Measurements from ENCODE around the gene UBC. TPM values are rescaled to one million over a fixed set of nuclear protein-coding genes. Genes with fewer than 3 reads are reported as not detected.
"Not testable (repeated sequence)": the region's sequence is repeated elsewhere in the genome, so short reads cannot be mapped to it uniquely, and the experiment has no call there.

Gene UBC
- total RNA-seq, 1 donor from 2014 or later, result 859 TPM

- intact Hi-C loops (cut with micrococcal nuclease), result no loop called here
Measured at GRCh38 chr12:124938108-124938507, 23.7 kb upstream of the UBC start.

GRCh38 chr12:124931528-124931927, 17.1 kb upstream of the UBC start:
- intact Hi-C loops (cut with micrococcal nuclease), result not testable (repeated sequence)

- intact Hi-C loops (cut with micrococcal nuclease), result no loop called here
Measured at GRCh38 chr12:124930586-124930985, 16.1 kb upstream of the UBC start.

- intact Hi-C loops (cut with micrococcal nuclease), result loop anchor here (10.0 kb wide), 2 partner anchors 135 to 155 kb away; partner anchors contain the start of gene AACS
Measured at GRCh38 chr12:124929649-124930419, 15.4 kb upstream of the UBC start.

GRCh38 chr12:124928912-124929530, 14.6 kb upstream of the UBC start:
- intact Hi-C loops (cut with micrococcal nuclease), result loop anchor here (10.0 kb wide), 2 partner anchors 136 to 154 kb away; partner anchors contain the start of gene AACS

- intact Hi-C loops (cut with micrococcal nuclease), result loop anchor here (10.0 kb wide), 2 partner anchors 136 to 154 kb away; partner anchors contain the start of gene AACS
Measured at GRCh38 chr12:124928095-124928911, 13.9 kb upstream of the UBC start.

GRCh38 chr12:124927201-124928094, 13.0 kb upstream of the UBC start:
- intact Hi-C loops (cut with micrococcal nuclease), result loop anchor here (1.0 to 10.0 kb wide), 5 partner anchors 9 to 153 kb away; partner anchors contain the start of genes AACS and UBC

- intact Hi-C loops (cut with micrococcal nuclease), result loop anchor here (10.0 kb wide), 2 partner anchors 139 to 151 kb away; partner anchors contain the start of gene AACS
Measured at GRCh38 chr12:124925782-124926181, 11.3 kb upstream of the UBC start.

GRCh38 chr12:124925117-124925516, 10.7 kb upstream of the UBC start:
- intact Hi-C loops (cut with micrococcal nuclease), result loop anchor here (10.0 kb wide), 2 partner anchors 140 to 150 kb away; partner anchors contain the start of gene AACS

GRCh38 chr12:124923905-124924734, 9.7 kb upstream of the UBC start:
- intact Hi-C loops (cut with micrococcal nuclease), result loop anchor here (10.0 kb wide), 2 partner anchors 141 to 149 kb away; partner anchors contain the start of gene AACS

- intact Hi-C loops (cut with micrococcal nuclease), result loop anchor here (2.0 to 10.0 kb wide), 3 partner anchors 71 to 147 kb away; partner anchors contain the start of genes AACS and BRI3BP
Measured at GRCh38 chr12:124921200-124922031, 7.0 kb upstream of the UBC start.

GRCh38 chr12:124920353-124920935, 6.0 kb upstream of the UBC start:
- intact Hi-C loops (cut with micrococcal nuclease), result loop anchor here (2.0 to 10.0 kb wide), 3 partner anchors 72 to 146 kb away; partner anchors contain the start of genes AACS and BRI3BP

GRCh38 chr12:124919521-124920352, 5.3 kb upstream of the UBC start:
- intact Hi-C loops (cut with micrococcal nuclease), result loop anchor here (2.0 to 10.0 kb wide), 3 partner anchors 73 to 145 kb away; partner anchors contain the start of genes AACS and BRI3BP

GRCh38 chr12:124918622-124918988, 4.2 kb upstream of the UBC start:
- intact Hi-C loops (cut with micrococcal nuclease), result loop anchor here (1.0 kb wide), 1 partner anchor 9 kb away; no protein-coding TSS in a partner anchor

- intact Hi-C loops (cut with micrococcal nuclease), result loop anchor here (1.0 kb wide), 2 partner anchors 9 to 21 kb away; no protein-coding TSS in a partner anchor
Measured at GRCh38 chr12:124917841-124918621, 3.6 kb upstream of the UBC start.
